Measurements from ENCODE around the gene FUOM. TPM values are rescaled to one million over a fixed set of nuclear protein-coding genes. Genes with fewer than 3 reads are reported as not detected.

Gene FUOM
- total RNA-seq, 1 experiment from 2014 or later: 33.3 TPM

DNA sequence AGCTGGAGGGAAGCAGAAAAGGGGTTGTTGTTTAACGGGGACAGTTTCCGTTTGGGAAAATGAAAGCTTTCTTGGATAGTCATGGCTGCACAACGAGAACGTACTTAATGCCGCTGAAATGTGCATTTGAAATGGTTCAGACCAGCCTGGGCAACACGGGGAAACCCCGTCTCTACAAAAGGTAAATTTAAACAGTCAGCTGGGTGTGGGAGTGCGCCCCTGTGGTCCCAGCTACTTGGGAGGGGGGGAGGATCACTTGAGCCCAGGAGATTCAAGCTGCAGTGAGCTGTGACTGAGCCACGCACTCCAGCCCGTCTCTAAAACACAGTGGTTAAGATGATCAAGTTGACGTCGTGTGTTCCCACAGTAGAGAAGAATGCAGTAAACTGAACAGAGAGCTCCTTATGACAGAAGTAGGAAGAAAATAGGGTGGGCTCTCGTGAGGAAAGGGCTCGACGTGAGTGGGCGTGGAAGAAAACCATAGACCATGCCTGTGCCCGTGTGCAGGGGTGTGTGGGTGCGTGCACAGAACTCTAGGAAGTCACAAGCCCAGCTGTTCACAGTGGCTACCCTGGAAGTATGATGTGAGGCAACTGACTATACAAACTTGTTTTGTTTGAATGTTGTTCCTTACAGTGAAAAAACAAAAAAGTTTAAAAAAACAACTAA is 4.1 kb upstream of the FUOM start:
- DNase-seq: no peak
- Histone ChIP-seq H3K9me2 (replicated peaks; ENCODE audit: low read length) (no peaks in the 10 kb centered on the region), H4K20me1 (ENCODE audit: low read length) (no peaks in the 10 kb centered on the region), H3K4me2 (ENCODE audit: low read length) (no peak overlapping the region), H3K4me1 (ENCODE audit: insufficient read depth, low read length) (no peaks in the 10 kb centered on the region), H3K27ac (ENCODE audit: low read length) (no peak overlapping the region), H3K36me3 (ENCODE audit: low read depth, low read length) (peaks cover 12% of the 10 kb centered on the region; the same call in 1 of the 2 replicates), H2AFZ (ENCODE audit: low read length) (no peak overlapping the region), H3K9ac (ENCODE audit: low read length) (no peak overlapping the region), H3K4me3 (ENCODE audit: low read length) (no peak overlapping the region), H3K9me3 (ENCODE audit: low read length) (no peaks in the 10 kb centered on the region), H3K27me3 (ENCODE audit: low read length) (no peaks in the 10 kb centered on the region), H3K79me2 (ENCODE audit: low read length) (no peaks in the 10 kb centered on the region), H3F3A (ENCODE audit: low read length, unreplicated experiment) (no peaks in the 10 kb centered on the region)
- intact Hi-C loops (cut with micrococcal nuclease): no loop called here
- TF ChIP-seq EZH2phosphoT487 (IDR thresholded peaks at IDR 0.05; ENCODE audit: borderline replicate concordance, low read length) (no peak), EZH2 (IDR thresholded peaks at IDR 0.05; ENCODE audit: low read length, unreplicated experiment) (no peak), CTCF (conservative IDR thresholded peaks at IDR 0.05; ENCODE audit: low read depth, low read length) (no peak)
- no TSS peak for BruUV-seq (replicated peaks)
- ChIA-PET CTCF (no interaction called here), POLR2A (ENCODE audit: unreplicated experiment) (no interaction called here)
- no peak for ATAC-seq

- Histone ChIP-seq H3K9me3 (ENCODE audit: low read length) (no peaks in the 10 kb centered on the region), H3K4me2 (ENCODE audit: low read length) (no peak overlapping the region), H3K27ac (ENCODE audit: low read length) (no peak overlapping the region), H3K9me2 (replicated peaks; ENCODE audit: low read length) (no peaks in the 10 kb centered on the region), H3K36me3 (ENCODE audit: low read depth, low read length) (peaks cover 11% of the 10 kb centered on the region; the same call in 1 of the 2 replicates), H3F3A (ENCODE audit: low read length, unreplicated experiment) (no peaks in the 10 kb centered on the region), H3K4me1 (ENCODE audit: insufficient read depth, low read length) (0 out of 2 replicates have a peak, but pooled peaks cover 4% of the 10 kb centered on the region), H3K4me3 (ENCODE audit: low read length) (no peak overlapping the region), H2AFZ (ENCODE audit: low read length) (no peak overlapping the region), H3K9ac (ENCODE audit: low read length) (no peak overlapping the region), H4K20me1 (ENCODE audit: low read length) (no peaks in the 10 kb centered on the region), H3K27me3 (ENCODE audit: low read length) (no peaks in the 10 kb centered on the region), H3K79me2 (ENCODE audit: low read length) (no peaks in the 10 kb centered on the region)
- ChIA-PET CTCF (no interaction called here), POLR2A (ENCODE audit: unreplicated experiment) (interaction anchor here (0.6 kb wide), 1 partner anchor 51 kb away, joined by 7 read pairs; no protein-coding TSS in a partner anchor)
- intact Hi-C loops (cut with micrococcal nuclease): no loop called here
- ATAC-seq (no peak), DNase-seq (no peak)
- TF ChIP-seq EZH2 (IDR thresholded peaks at IDR 0.05; ENCODE audit: low read length, unreplicated experiment) (no peak), CTCF (conservative IDR thresholded peaks at IDR 0.05; ENCODE audit: low read depth, low read length) (no peak), EZH2phosphoT487 (IDR thresholded peaks at IDR 0.05; ENCODE audit: borderline replicate concordance, low read length) (no peak)
- BruUV-seq (replicated peaks): no TSS peak
Observed at GRCh38 chr10:133361227-133361626, 3.4 kb upstream of the FUOM start.

GRCh38 chr10:133359972-133360610 is 2.3 kb upstream of the FUOM start:
- Histone ChIP-seq H3K9me3 (ENCODE audit: low read length) (no peaks in the 10 kb centered on the region), H4K20me1 (ENCODE audit: low read length) (no peaks in the 10 kb centered on the region), H2AFZ (ENCODE audit: low read length) (no peak overlapping the region), H3F3A (ENCODE audit: low read length, unreplicated experiment) (no peaks in the 10 kb centered on the region), H3K9ac (ENCODE audit: low read length) (no peak overlapping the region), H3K9me2 (replicated peaks; ENCODE audit: low read length) (no peaks in the 10 kb centered on the region), H3K79me2 (ENCODE audit: low read length) (no peaks in the 10 kb centered on the region), H3K4me3 (ENCODE audit: low read length) (no peak overlapping the region), H3K4me2 (ENCODE audit: low read length) (no peak overlapping the region), H3K36me3 (ENCODE audit: low read depth, low read length) (0 out of 2 replicates have a peak, but pooled peaks cover 5% of the 10 kb centered on the region), H3K4me1 (ENCODE audit: insufficient read depth, low read length) (0 out of 2 replicates have a peak, but pooled peaks cover 4% of the 10 kb centered on the region), H3K27me3 (ENCODE audit: low read length) (no peaks in the 10 kb centered on the region), H3K27ac (ENCODE audit: low read length) (no peak overlapping the region)
- ChIA-PET POLR2A (ENCODE audit: unreplicated experiment) (no interaction called here), CTCF (no interaction called here)
- TF ChIP-seq EZH2 (IDR thresholded peaks at IDR 0.05; ENCODE audit: low read length, unreplicated experiment): no peak
- TF ChIP-seq CTCF (conservative IDR thresholded peaks at IDR 0.05; ENCODE audit: low read depth, low read length): no peak
- no peak for TF ChIP-seq EZH2phosphoT487 (IDR thresholded peaks at IDR 0.05; ENCODE audit: borderline replicate concordance, low read length)
- DNase-seq (no peak), ATAC-seq (no peak)
- no TSS peak for BruUV-seq (replicated peaks)
- intact Hi-C loops (cut with micrococcal nuclease): no loop called here
